GM12865 (cell line): Measurements from ENCODE around the gene SERPINB8.
A peak's percentile ranks its signal among the peaks of the same experiment; 100 is the strongest.
"Not testable (repeated sequence)": the region's sequence is repeated elsewhere in the genome, so short reads cannot be mapped to it uniquely, and the experiment has no call there.

Experiments
- DNase-seq: peaks from one replicate; pipeline ENCODE4 v3.0.0; 2010; ENCODE audit warnings: low read depth
- H3K4me3 ChIP-seq: 2 replicates; pipeline ENCODE4 v1.5.1; 2011; ENCODE audit warnings: mild to moderate bottlenecking, low read depth, low read length, control low read depth
- CTCF ChIP-seq: IDR thresholded peaks from 2 replicates; pipeline ENCODE4 v1.5.1; 2011; ENCODE audit warnings: low read length, control low read depth, low read depth, inconsistent platforms; ENCODE audit not compliant: insufficient read depth; ENCODE audit errors: missing control alignments

Gene SERPINB8

GRCh38 chr18:63969942-63970808, at the start of gene SERPINB8:
TSS of gene SERPINB8 (plus strand) at chr18:63970081. CDS start at chr18:63978309, 8,228 bp downstream.
- TF ChIP-seq CTCF: no peak
- peak; percentile 92 for DNase-seq
- H3K4me3 ChIP-seq: peak within 1 kb of the TSS; percentile 88

- TF ChIP-seq CTCF: no peak
- DNase-seq: no peak
- no peak overlapping the region for H3K4me3 ChIP-seq
Observed at GRCh38 chr18:63922049-63922448, 47.8 kb upstream of the SERPINB8 start.

GRCh38 chr18:63924551-63924950, 45.3 kb upstream of the SERPINB8 start:
- DNase-seq: no peak
- TF ChIP-seq CTCF: no peak
- no peak overlapping the region for H3K4me3 ChIP-seq

- no peak for DNase-seq
- no peak overlapping the region for H3K4me3 ChIP-seq
- no peak for TF ChIP-seq CTCF
Observed at GRCh38 chr18:63928331-63928730, 41.5 kb upstream of the SERPINB8 start.

- DNase-seq, H3K4me3 ChIP-seq: not testable (repeated sequence)
Observed at GRCh38 chr18:63929369-63929768, 40.5 kb upstream of the SERPINB8 start.

GRCh38 chr18:63930773-63931354, 39.0 kb upstream of the SERPINB8 start:
- no peak for DNase-seq
- no peak overlapping the region for H3K4me3 ChIP-seq
- no peak for TF ChIP-seq CTCF

GRCh38 chr18:63936156-63936931, 33.5 kb upstream of the SERPINB8 start:
- peak; percentile 94 for DNase-seq
- H3K4me3 ChIP-seq: peak overlapping the region; percentile 82
- TF ChIP-seq CTCF: peak; percentile 76
